GM21528 (cell line): ENCODE measurements around the gene HOXB3.

ENCODE experiments used
- ATAC-seq: cut with Tn5 transposase; IDR thresholded peaks from one replicate; pipeline ENCODE4 v1.9.1; 2021; ENCODE audit warnings: mild to moderate bottlenecking, moderate library complexity; ENCODE audit not compliant: unreplicated experiment, low FRiP score

The HOXB3 gene

DNA sequence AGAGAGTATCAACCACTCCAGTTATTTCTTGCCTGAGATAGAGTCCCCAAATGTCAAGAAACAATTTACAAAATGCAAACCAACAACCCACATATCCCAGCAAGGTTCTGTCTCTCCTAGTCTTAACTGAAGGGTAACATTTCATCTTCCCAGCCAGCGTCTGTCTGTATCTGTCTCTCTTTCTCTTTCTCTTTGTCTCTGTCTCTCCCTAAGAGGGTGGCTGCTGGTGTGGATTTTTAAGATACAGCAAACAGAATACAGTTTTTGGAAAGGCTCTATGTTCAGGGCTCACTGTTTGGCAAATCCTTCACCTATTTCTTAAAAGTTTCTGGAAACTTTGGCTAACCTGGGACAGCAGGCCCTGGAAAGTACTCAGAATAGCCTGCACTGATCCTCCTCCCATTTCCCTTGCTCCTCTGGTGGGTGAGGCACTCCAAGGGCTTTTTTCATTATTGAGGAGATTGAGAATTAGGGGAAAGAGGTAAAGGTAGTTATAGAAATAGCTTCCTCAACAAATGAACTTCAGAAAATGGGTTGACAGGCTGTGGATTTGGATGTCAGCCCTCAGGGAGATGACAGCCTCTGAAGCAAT lies 18.1 kb downstream of the HOXB3 start:
- no peak for ATAC-seq

DNA sequence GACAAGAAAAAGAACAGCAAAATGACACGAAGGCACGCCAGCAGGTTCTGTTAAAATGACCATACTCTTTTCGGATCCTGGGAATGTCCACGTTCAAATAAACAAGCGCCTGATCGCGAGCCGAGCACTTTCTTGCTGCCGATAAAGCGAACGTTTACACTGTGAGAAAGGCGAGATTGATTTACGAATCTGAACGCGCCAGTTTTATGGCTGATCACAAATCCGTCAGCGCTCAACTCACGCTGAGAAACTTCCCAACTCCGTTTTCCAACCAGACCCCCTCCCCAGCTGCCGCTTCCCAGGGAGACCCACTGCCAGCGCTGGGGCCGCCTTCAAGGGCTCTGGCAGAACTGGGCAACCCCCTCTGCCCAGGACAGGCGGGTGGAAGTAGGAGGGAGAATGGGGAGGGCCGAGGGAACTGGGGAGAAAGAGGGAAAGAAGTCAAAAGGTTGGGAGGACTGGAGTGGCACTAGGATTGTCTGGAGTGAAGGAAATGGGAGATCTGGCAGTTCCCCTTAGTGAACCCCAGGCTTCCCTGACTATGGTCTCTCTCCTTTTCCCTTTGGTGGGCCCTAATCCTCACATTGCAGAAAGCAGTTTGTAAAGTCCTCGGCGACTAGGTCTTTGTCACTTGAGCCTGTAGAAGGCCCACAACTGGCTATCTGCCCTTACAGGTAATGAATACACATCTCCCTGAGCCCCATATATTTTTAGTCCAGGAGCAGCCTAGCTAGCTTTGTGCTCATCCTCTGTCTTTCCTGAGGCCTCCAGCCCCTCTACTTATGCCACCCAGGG lies 18.8 kb downstream of the HOXB3 start:
- ATAC-seq, result no peak

DNA sequence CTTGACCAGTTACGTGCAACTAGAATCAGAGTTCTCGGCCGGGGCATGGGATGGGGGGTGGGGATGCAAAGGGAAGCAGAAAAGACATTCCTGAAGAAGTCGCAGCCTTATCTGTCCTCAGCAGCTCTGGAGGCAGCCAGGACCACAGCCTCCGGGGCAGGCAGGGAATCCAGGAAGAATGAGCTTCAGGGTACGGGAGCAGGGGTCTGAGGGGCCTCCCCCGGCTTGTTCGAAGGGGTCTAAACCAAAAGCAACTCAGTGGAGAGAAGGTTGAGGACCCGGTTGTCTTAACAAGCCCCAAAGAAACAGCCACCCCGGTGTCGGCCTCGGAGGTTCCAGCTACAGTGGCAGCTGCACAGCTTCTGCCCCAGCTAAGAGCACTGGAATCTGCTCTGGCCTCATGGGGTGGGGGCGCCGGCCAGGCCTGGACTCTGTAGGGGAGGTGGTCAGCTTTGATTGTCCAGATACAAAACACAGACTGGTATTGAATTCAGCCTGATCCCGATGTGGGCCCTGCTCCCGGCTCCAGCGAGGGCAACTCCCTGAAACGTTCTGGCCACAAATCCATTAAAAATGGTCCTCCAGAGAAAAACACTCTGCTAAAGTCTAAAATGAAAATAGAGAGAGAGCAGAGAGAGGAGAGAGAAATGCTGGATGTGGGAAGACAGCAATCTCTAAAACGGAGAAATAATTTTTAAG lies 19.6 kb downstream of the HOXB3 start:
- no peak for ATAC-seq

DNA sequence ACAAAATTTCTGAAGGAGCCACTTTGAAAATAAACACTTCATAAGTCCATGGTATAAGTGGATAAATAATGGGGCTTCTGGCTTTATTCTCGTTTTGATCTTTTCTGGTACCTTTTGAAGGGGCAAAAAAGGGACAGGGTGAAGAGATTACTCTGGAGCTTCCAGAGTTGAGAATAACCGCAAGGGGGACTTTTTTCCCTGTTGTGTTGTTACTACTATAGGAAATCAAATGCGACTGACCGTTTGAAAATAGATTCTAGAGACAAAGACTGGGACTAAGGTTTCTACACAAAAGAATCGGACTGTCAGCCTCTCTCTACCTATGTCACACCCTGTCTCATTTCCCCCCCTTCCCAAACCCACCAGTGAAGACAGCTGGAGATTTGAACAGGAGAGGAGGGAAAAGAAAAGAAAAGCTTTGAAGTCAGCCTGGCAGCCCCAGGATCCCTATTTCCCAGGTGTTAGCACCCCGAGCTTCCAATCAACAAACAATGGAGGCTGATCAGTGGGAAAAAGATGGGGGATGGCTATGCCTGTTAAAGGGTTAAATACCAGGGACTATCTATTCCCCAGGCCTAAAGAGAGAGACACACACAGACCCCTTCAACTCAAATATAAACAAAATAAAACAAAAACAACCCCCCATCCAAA lies 20.2 kb downstream of the HOXB3 start:
- ATAC-seq, result no peak

DNA sequence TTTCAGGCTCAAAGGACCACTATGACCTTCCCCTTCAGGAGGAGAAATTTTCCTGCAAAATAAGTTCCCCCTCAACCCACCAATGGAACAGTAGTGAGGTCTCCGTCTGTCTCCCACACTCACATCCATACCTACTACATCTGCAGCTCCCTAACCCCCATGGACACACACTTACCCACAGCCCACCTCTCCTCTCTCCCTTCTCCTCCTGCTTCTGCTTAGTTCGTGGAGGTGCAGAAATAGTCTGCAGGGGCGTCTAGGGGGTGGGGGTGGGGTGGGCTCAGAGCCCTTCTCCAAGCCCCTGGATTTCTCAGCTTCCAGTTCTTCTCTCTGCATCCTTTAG lies 20.8 kb downstream of the HOXB3 start:
- ATAC-seq, result no peak

DNA sequence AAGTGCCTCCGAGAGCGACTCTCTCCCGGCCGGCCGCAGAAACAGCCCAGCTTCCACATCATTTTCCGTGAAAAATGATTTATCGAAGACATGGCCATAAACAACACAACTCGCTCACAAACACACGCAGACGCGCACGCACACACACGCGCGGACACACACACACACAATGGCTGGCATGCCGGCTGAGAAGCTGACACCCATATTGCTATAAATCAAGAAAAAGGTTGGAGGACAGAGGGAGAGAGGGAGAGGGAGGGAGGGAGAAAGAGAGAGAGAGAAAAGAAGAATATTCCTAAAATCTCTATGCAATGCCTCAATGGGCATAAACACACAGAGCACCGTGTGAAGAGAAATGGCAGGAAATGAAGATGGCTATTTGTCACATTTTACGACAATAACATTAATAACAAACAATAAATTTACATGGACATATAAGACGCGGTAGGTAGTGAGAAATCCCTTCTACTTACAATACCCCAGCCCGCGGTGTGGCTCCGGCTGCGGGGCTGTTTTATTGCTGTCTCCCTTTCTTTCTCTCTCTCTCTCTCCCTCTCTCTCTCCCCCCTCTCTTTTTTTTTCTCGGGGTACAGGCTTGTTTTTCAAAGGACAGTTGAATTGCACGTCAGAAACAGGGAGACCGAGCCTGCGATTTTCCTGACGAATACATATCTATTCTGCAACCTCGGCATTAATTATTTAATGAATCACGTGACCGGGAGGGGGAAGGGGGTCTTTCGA lies 21.4 kb downstream of the HOXB3 start:
- no peak for ATAC-seq

DNA sequence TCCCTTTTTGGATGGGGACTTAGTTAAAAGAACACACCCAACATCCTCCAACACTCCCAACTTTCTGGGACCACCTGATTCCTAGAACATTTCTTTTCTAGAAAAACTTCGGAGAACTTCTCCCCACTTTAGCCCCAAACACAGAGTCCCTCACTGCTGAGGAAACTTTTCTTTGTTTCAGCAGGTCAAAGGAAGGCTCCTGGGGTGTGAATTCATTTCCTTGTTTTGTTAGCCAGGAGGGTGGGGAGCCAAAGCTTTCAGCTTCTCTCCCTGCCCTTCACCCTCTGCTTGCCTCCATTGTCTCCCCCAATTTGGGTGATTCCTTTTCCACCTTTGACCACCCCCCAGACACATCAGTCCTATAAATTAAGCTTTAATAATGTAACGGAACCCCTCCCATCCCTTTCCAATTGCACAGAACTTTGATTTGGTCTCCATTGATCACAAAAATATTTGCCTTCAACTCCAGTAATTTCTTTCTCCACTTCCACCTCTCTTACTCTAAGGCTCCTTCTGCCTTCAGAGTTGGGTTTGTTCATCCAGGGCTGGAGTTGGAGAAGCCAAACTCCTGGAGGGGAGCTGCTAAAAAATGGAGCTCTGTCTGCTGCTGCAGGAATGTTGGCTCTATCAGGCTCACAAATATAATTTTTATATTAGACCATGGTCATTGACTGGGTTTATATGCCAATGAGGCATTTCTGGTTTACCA lies 22.2 kb downstream of the HOXB3 start:
- no peak for ATAC-seq

DNA sequence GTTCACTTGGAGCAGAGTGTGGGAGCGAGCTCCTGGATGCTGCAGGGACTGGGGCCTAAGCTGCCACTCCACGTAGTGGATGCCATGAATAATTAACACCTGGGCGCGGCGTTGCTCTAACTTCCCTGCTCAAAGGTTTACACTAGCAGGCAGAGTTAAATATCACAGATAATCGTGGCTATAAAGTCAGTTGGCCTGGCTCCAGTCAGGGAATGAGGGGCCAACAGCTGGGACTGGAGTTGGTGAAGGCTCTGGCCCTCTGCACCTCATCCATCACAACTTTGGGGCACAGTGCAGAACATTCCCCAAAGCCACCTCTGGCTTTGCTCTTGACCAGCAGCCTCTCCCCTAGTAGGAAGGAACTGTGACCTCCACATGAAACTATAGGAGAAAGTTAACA lies 22.8 kb downstream of the HOXB3 start:
- ATAC-seq, result no peak

DNA sequence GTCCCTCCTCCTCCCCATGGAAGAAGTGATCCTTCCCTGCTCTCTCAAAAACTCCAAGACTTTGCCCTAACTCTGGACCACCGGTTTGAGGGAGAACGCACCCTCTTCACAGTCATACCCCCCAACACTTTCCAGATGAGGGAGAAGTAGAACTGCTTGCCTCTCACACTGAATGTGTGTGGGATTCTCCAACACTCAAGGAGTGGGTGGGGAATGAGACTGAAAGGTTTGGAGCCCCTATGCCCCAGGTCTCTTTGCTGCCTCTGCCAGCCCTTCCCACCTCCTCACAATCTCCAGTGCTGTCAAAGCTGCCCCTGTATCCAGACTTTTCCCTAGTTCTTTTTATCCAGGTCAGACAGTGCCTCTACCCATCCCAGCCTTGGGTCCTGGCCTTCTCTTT lies 23.3 kb downstream of the HOXB3 start:
- ATAC-seq, result no peak

DNA sequence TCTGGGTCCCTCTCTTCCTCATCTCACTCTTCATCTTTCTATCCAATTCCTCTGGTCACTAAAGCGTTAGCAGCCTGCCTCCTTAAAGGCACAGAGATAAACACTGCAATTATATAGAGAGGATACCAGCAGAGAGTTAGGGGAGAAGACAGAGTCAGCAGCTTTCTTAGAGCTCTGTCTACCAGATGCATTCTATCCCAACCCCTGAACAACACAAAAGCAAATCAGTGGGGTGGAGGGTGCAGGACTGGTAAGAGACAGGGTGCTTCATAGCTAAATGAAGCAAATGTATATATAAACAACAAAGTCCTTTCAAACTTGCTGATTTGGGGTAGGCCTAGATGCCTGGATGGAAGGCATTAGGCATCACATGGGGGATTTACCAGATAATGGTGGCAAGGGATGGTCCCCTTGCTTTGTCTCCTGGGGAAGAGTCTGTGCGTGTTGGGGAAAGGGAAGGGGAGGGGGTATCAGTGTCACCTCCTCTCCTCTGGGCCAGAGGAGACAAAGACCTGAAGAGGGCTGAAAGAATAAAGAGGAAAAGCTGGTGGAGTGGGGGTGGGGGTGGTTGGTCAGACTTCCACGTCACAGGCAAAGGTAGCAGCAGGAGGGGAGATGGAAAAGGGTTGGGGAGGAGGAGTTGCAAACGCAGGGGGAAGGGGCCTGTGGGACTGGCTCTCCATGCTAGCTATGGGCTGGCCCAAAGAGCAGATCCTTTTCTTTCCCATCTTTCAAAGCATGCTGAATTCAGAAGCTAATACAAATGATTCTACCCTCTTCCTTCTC lies 23.9 kb downstream of the HOXB3 start:
- ATAC-seq, result no peak

DNA sequence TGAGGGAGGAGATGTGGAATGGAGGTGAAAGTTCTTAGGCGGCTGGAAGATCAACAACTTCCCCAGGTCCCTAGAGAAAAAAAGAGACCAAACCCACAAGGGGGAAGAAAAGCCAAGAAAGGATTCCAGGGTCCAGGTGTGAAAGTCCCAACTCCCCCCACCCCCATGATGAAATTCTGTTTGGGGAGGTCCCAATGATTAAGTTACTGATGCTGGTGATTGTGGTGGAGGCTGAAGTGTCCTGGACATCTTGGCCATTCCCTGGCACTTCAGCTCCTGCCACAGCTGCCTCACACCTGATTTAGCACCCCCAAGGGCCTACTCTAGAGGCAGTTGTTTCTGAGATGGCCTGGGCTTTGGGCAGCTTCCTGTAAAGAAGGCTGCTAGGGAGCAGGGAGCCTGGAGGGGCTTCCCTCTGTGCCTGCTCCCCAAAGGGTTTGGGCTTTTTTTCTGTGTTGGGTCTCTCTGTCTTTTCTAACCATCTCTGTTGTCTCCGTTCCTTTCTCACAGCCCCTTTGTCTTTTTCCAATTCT lies 25.0 kb downstream of the HOXB3 start:
- no peak for ATAC-seq

DNA sequence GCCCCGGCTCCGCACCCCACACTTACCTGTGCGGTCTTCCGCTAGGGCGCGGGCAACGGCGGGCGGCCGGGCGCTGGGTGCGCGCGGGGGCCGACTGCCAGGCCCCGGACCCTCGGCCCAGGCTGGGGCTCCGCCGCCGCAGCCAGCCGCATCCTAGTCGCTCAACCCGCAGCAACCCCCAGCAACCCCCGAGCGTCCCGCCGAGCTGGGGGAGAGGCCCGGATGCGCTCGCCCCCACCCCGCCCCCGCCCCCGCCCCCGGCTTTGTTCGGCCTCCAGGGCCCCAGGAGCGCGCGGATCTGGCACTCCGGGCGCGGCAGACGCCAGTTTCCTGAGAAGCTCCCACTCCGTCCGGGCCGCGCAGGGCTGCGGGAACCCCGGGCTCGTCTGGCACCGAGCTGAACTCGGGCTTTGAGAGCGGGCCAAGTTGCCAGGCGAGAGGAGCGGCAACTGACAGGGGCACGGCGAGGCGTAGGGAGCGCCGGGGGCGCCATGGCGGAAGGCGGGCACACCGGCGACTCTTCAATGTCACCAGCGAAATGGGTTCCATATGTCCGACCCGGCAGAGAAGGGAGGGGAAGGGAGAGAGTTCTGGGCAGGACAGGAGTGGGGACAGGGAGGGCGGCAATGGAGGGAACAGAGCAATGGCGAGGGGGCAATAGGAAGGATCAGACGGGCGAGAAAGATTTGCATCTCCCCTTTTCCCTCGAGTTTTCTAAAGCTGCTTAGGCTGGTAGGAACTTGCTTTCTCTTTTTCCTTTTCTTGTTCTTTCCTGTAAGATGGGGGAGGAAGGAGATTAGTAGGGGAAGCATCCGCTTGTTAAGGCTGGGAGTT lies 25.6 kb downstream of the HOXB3 start:
- no peak for ATAC-seq

DNA sequence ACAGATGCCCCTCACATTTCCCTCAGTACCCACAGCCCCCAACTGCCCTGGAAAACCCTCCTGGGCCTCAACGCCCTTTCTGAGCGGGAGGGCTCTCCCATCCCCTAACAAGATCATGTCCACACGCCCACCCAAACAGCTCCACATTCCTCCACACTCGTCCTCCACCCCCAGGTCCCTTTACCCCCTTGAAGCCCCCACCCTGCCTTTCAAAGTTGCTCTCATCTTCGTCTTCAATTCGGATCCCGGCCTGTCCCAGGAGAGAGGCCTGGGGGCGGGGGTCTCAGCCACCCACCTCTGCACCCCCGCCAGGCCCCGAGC lies 26.2 kb downstream of the HOXB3 start:
- no peak for ATAC-seq

DNA sequence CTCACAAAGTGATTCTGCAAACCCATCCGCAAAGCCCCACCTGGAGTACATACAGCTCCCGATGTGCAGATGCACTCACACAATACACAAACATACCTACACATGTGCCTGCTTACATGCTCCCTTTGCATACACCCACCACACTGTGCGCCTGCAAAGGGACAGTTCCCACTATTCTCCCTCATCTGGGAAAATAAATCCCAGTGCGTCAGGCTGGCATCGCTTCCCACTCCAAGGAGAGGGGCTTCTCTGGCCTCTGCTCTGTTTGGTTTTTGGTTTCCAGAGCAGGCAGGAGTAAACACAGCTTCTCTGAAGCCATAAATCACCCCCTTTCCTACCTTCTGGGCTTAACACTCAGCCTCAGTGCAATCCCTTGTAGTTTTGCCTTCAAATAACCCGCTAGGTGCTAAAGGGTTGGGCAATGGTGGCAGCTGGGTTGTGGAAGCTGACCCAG lies 26.6 kb downstream of the HOXB3 start:
- ATAC-seq, result no peak

DNA sequence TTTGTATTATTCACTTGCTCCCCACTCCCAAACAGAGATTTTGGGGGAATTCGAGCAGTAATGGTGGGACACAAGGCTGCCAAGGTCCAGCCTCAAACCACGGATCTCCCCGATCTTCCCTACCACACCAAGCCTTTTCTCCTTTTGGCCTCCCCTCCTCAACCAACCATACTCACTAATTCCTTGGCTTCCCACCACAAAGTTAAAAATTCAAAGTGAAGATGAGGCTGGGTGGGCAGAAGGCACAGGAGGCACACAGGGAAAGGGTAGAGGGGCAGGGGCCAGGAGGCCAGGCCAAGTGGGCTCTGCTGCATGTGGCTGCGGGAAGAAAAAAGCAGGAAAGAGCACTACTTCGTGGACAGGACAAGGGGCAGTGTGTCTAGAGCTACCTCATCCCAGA lies 27.1 kb downstream of the HOXB3 start:
- ATAC-seq, result no peak

DNA sequence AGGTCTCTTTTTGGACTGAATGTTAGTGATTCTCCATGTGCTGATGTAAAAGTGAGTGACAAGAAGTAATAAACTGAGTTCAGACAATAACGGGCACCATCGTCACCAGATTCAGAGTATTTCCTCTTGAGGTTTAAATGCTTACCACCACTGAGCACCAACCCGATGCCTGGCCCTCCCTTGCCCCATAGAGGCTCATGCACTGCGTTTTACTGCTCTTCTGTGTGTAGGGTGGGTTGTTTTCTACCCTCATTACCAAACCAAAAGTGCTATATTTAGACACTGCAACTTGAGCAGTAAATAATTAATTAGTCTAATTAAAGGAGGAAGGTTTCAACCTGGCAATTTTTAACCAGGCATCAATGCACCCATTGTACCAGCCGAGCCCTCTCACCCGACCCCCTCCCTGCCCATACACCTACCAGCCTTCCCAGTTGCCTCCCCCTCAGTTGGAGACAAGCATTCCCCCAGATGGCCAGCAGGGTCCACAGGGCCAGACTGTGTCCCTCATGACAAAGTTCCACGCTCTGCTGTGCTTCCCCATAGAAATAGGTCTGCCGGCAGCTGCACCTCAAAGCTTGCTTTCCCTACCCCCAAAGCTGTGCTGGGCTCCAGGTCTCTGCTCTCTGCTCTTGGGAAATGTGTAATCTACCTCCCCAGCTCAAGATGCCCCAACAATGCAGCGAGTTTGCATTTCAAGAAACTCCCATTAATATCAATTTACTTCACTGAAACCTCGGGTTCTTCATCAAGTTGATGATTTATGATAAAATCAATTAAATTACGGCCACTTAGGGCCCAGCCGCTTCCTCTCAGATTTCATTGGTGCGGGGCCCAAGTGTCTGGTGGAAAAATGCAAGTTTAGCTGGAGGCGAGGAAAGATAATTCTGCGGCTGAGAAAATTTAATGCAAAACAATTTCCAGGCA lies 27.9 kb downstream of the HOXB3 start:
- ATAC-seq, result no peak
